Measurements from ENCODE around the gene ZNF609.

Gene ZNF609

DNA sequence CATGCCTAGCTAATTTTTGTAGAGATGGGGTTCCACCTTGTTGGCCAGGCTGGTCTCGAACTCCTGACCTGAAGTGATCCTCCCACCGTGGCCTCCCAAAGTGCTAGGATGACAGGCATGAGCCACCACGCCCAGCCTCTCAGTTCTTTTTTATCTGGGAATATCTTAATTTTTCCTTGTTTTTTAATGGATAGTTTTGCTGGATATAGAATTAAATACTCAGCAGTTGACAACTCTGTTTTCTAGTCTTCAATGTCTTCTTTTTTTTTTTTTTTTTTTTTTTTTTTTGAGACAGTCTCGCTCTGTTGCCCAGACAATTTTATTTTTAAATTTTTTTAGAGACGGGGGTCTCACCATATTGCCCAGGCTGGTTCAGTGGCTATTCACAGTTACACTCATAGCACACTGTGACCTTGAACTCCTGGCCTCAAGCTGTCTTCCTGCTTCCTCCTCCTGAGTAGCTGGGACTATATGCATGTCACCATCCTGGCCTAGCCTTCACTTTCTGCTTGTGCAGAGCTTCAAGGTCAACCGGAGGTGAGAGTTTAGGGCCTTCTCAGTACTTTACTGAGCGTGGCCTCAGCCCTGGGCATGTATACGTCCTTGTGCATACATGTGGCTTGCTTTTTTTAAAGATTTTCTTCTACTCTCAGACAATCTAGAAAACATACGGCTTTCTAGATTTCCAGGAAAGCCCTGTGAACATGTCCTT, 120.5 kb downstream of the ZNF609 start:
- TF ChIP-seq, protein P1, sequence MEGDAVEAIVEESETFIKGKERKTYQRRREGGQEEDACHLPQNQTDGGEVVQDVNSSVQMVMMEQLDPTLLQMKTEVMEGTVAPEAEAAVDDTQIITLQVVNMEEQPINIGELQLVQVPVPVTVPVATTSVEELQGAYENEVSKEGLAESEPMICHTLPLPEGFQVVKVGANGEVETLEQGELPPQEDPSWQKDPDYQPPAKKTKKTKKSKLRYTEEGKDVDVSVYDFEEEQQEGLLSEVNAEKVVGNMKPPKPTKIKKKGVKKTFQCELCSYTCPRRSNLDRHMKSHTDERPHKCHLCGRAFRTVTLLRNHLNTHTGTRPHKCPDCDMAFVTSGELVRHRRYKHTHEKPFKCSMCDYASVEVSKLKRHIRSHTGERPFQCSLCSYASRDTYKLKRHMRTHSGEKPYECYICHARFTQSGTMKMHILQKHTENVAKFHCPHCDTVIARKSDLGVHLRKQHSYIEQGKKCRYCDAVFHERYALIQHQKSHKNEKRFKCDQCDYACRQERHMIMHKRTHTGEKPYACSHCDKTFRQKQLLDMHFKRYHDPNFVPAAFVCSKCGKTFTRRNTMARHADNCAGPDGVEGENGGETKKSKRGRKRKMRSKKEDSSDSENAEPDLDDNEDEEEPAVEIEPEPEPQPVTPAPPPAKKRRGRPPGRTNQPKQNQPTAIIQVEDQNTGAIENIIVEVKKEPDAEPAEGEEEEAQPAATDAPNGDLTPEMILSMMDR (conservative IDR thresholded peaks at IDR 0.05; ENCODE audit: low read depth, low read length) = no peak
- no peak for DNase-seq (ENCODE audit: low read depth)
- H3K4me3 ChIP-seq (ENCODE audit: low read length) = no peak overlapping the region

DNA sequence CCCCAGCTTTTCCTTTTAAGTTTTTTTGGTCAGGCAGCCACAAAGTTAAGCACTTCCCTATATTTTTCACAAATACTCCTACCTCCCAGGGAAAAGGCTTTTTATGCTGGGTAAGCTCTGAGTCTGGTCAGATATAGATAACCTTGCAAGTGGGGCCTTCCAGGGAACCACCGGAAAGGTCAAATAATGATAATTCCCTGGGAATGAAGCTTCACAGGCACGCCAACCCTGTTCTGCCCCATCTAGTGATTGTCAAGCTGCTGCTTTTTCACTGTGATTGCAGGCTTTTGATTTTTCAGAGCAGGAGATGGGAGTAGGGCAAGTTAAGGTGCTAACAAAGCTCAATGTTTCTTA, 121.0 kb downstream of the ZNF609 start:
- no peak overlapping the region for H3K4me3 ChIP-seq (ENCODE audit: low read length)
- DNase-seq (ENCODE audit: low read depth) = no peak
- TF ChIP-seq, protein P1 (conservative IDR thresholded peaks at IDR 0.05; ENCODE audit: low read depth, low read length) = no peak

DNA sequence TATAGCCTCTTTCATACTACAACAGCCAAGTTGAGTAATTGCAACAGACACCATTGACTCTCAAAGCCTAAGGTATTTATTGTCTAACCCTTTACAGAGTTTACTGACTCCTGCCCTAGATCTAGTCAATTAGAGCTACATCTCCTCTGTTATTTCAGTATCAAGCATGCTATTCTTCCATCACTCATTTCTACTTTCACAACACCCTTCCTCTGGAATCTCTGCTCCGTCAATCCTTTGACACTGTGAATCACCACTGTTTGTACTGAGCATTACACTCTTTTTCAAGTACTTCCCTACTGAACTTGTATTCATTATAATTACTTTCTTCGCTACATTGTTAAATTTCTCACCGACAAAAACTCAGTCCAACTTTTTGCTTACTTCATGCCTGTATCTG, 121.8 kb downstream of the ZNF609 start:
- no peak for DNase-seq (ENCODE audit: low read depth)
- TF ChIP-seq, protein P1 (conservative IDR thresholded peaks at IDR 0.05; ENCODE audit: low read depth, low read length) = no peak
- no peak overlapping the region for H3K4me3 ChIP-seq (ENCODE audit: low read length)

DNA sequence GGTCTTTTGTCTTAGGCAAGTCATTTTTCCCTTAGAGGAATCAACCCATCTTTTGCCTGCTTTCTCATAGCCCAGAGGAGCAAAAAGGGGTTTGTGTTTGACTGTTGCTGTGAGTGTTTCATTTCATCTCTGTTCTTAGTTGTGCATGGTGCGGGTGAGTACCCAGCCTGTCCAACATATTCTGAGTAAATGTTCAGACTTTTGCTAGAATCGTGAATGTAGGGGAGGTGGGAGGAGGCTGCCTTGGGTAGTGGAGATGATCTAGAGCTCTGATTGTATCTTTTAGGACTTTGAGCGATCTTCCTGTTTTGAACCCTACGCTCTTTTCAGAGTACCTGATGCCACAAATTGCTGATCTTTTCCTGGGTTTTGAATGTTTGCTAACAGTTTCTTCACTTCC, 123.1 kb downstream of the ZNF609 start:
- no peak overlapping the region for H3K4me3 ChIP-seq (ENCODE audit: low read length)
- TF ChIP-seq, protein P1 (conservative IDR thresholded peaks at IDR 0.05; ENCODE audit: low read depth, low read length) = no peak
- DNase-seq (ENCODE audit: low read depth) = no peak

DNA sequence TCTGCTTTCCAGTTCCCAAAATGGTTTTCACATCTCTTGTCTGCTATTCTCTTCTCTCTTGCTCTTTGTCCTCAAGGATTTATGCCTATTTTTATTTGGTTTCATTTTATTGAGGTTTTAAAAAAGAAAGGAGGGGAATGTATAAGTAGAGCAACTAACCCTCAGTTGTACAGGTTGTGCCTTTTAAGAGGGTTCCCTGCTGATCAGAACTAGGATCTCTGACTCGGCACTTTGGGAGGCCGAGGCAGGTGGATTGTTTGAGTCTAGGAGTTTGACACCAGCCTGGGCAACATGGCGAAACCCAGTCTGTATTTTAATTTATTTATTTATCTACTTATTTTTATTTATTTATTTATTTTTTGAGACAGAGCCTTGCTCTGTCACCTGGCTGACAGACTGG, 123.6 kb downstream of the ZNF609 start:
- TF ChIP-seq, protein P1 (conservative IDR thresholded peaks at IDR 0.05; ENCODE audit: low read depth, low read length) = no peak
- H3K4me3 ChIP-seq (ENCODE audit: low read length) = no peak overlapping the region
- DNase-seq (ENCODE audit: low read depth) = no peak

DNA sequence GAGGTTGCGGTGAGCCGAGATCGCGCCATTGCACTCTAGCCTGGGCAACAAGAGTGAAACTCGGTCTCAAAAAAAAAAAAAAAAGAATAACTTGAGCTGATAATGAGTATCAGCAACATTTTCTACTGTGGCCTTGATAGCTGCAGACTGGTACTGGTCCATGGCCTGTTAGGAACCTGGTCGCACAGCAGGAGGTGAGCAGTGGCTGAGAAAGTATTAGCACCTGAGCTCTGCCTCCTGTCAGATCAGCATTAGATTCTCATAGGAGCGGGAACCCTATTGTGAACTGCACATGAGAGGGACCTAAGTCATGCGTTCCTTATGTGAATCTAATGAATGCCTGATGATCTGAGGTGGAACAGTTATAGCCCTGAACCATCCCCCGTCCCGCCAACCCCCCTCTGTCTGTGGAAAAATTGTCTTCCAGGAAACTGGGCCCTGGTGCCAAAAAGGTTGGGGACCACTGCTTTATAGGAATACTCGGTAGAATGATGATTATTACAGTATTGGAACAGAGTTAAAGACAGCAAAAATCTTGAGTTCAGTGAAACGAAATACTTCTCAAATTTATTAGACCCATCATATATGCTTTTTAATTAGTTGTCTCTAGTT, 126.0 kb downstream of the ZNF609 start:
- no peak overlapping the region for H3K4me3 ChIP-seq (ENCODE audit: low read length)
- TF ChIP-seq, protein P1 (conservative IDR thresholded peaks at IDR 0.05; ENCODE audit: low read depth, low read length) = no peak
- no peak for DNase-seq (ENCODE audit: low read depth)

DNA sequence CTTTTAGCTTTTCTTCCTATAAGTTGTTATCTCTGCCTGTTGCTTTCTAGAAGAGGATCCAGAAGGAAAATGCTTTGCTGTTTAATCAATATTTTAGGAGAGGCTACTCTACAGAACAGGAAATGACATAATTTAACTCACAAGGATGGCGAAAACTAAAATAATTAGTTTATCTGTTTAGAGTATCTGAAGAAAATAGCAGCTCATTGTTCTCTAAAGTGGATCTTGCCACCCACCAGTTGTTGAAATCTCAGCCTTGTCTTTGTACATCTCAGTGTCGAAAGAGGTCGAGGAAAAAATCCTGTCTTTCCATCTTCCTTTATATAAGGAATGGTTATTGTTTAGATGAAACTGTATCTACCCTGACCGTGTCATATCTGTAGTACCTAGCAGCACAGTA, 126.6 kb downstream of the ZNF609 start:
- no peak overlapping the region for H3K4me3 ChIP-seq (ENCODE audit: low read length)
- TF ChIP-seq, protein P1 (conservative IDR thresholded peaks at IDR 0.05; ENCODE audit: low read depth, low read length) = no peak
- no peak for DNase-seq (ENCODE audit: low read depth)
